ENCODE data around the gene PCLO.
"Not testable (repeated sequence)": the region's sequence is repeated elsewhere in the genome, so short reads cannot be mapped to it uniquely, and the experiment has no call there.

The PCLO gene

GRCh38 chr7:83105063-83105462 is 57.6 kb downstream of the PCLO start:
- Histone ChIP-seq H3K9me3 (ENCODE audit: control insufficient read depth in 2 of 2, low read length in 2 of 2) (no peaks in the 10 kb centered on the region), H3K27me3 (ENCODE audit: control insufficient read depth in 2 of 2, insufficient read depth in 2 of 2, low read length in 2 of 2) (no peaks in the 10 kb centered on the region), H3K27ac (ENCODE audit: low read depth in 2 of 2, low read length in 2 of 2) (no peak overlapping the region), H3K4me1 (ENCODE audit: control insufficient read depth in 2 of 2, insufficient read depth in 2 of 2, low read length in 2 of 2) (no peaks in the 10 kb centered on the region), H3K4me3 (ENCODE audit: low read length in 2 of 2) (no peak overlapping the region), H3K9ac (ENCODE audit: low read depth in 1 of 2, low read length in 2 of 2) (no peak overlapping the region), H3K36me3 (ENCODE audit: control insufficient read depth in 2 of 2, insufficient read depth in 2 of 2, low read length in 2 of 2) (no peaks in the 10 kb centered on the region)

- H3K27me3 ChIP-seq (ENCODE audit: control insufficient read depth in 2 of 2, insufficient read depth in 2 of 2, low read length in 2 of 2) = no peaks in the 10 kb centered on the region
- H3K4me3 ChIP-seq (ENCODE audit: low read length in 2 of 2) = no peak overlapping the region
- H3K36me3 ChIP-seq (ENCODE audit: control insufficient read depth in 2 of 2, insufficient read depth in 2 of 2, low read length in 2 of 2) = no peaks in the 10 kb centered on the region
- H3K9me3 ChIP-seq (ENCODE audit: control insufficient read depth in 2 of 2, low read length in 2 of 2) = no peaks in the 10 kb centered on the region
- no peaks in the 10 kb centered on the region for H3K4me1 ChIP-seq (ENCODE audit: control insufficient read depth in 2 of 2, insufficient read depth in 2 of 2, low read length in 2 of 2)
- H3K9ac ChIP-seq (ENCODE audit: low read depth in 1 of 2, low read length in 2 of 2) = no peak overlapping the region
- no peak overlapping the region for H3K27ac ChIP-seq (ENCODE audit: low read depth in 2 of 2, low read length in 2 of 2)
Measured at GRCh38 chr7:83101530-83101929, 61.2 kb downstream of the PCLO start.

- Histone ChIP-seq H3K36me3 (ENCODE audit: control insufficient read depth in 2 of 2, insufficient read depth in 2 of 2, low read length in 2 of 2) (no peaks in the 10 kb centered on the region), H3K9me3 (ENCODE audit: control insufficient read depth in 2 of 2, low read length in 2 of 2) (no peaks in the 10 kb centered on the region), H3K9ac (ENCODE audit: low read depth in 1 of 2, low read length in 2 of 2) (no peak overlapping the region), H3K4me1 (ENCODE audit: control insufficient read depth in 2 of 2, insufficient read depth in 2 of 2, low read length in 2 of 2) (no peaks in the 10 kb centered on the region), H3K27ac (ENCODE audit: low read depth in 2 of 2, low read length in 2 of 2) (no peak overlapping the region), H3K4me3 (ENCODE audit: low read length in 2 of 2) (no peak overlapping the region), H3K27me3 (ENCODE audit: control insufficient read depth in 2 of 2, insufficient read depth in 2 of 2, low read length in 2 of 2) (no peaks in the 10 kb centered on the region)
Measured at GRCh38 chr7:83096065-83096580, 66.6 kb downstream of the PCLO start.

- no peak overlapping the region for H3K4me3 ChIP-seq (ENCODE audit: low read length in 2 of 2)
- H3K9ac ChIP-seq (ENCODE audit: low read depth in 1 of 2, low read length in 2 of 2) = no peak overlapping the region
- no peaks in the 10 kb centered on the region for H3K4me1 ChIP-seq (ENCODE audit: control insufficient read depth in 2 of 2, insufficient read depth in 2 of 2, low read length in 2 of 2)
- no peaks in the 10 kb centered on the region for H3K9me3 ChIP-seq (ENCODE audit: control insufficient read depth in 2 of 2, low read length in 2 of 2)
- no peaks in the 10 kb centered on the region for H3K36me3 ChIP-seq (ENCODE audit: control insufficient read depth in 2 of 2, insufficient read depth in 2 of 2, low read length in 2 of 2)
- H3K27me3 ChIP-seq (ENCODE audit: control insufficient read depth in 2 of 2, insufficient read depth in 2 of 2, low read length in 2 of 2) = no peaks in the 10 kb centered on the region
- no peak overlapping the region for H3K27ac ChIP-seq (ENCODE audit: low read depth in 2 of 2, low read length in 2 of 2)
Measured at GRCh38 chr7:83085299-83085698, 77.4 kb downstream of the PCLO start.

- not testable (repeated sequence) for H3K36me3 ChIP-seq (ENCODE audit: control insufficient read depth in 2 of 2, insufficient read depth in 2 of 2, low read length in 2 of 2); H3K9me3 ChIP-seq (ENCODE audit: control insufficient read depth in 2 of 2, low read length in 2 of 2); H3K4me1 ChIP-seq (ENCODE audit: control insufficient read depth in 2 of 2, insufficient read depth in 2 of 2, low read length in 2 of 2); H3K27ac ChIP-seq (ENCODE audit: low read depth in 2 of 2, low read length in 2 of 2); H3K4me3 ChIP-seq (ENCODE audit: low read length in 2 of 2); H3K9ac ChIP-seq (ENCODE audit: low read depth in 1 of 2, low read length in 2 of 2); H3K27me3 ChIP-seq (ENCODE audit: control insufficient read depth in 2 of 2, insufficient read depth in 2 of 2, low read length in 2 of 2)
Measured at GRCh38 chr7:83079879-83080278, 82.8 kb downstream of the PCLO start.

GRCh38 chr7:83077328-83077727 is 85.4 kb downstream of the PCLO start:
- no peak overlapping the region for H3K27ac ChIP-seq (ENCODE audit: low read depth in 2 of 2, low read length in 2 of 2)
- no peaks in the 10 kb centered on the region for H3K4me1 ChIP-seq (ENCODE audit: control insufficient read depth in 2 of 2, insufficient read depth in 2 of 2, low read length in 2 of 2)
- H3K4me3 ChIP-seq (ENCODE audit: low read length in 2 of 2) = no peak overlapping the region
- H3K27me3 ChIP-seq (ENCODE audit: control insufficient read depth in 2 of 2, insufficient read depth in 2 of 2, low read length in 2 of 2) = no peaks in the 10 kb centered on the region
- H3K9me3 ChIP-seq (ENCODE audit: control insufficient read depth in 2 of 2, low read length in 2 of 2) = no peaks in the 10 kb centered on the region
- no peak overlapping the region for H3K9ac ChIP-seq (ENCODE audit: low read depth in 1 of 2, low read length in 2 of 2)
- no peaks in the 10 kb centered on the region for H3K36me3 ChIP-seq (ENCODE audit: control insufficient read depth in 2 of 2, insufficient read depth in 2 of 2, low read length in 2 of 2)

GRCh38 chr7:83072576-83073517 is 89.8 kb downstream of the PCLO start:
- Histone ChIP-seq H3K27me3 (ENCODE audit: control insufficient read depth in 2 of 2, insufficient read depth in 2 of 2, low read length in 2 of 2) (no peaks in the 10 kb centered on the region), H3K4me1 (ENCODE audit: control insufficient read depth in 2 of 2, insufficient read depth in 2 of 2, low read length in 2 of 2) (no peaks in the 10 kb centered on the region), H3K36me3 (ENCODE audit: control insufficient read depth in 2 of 2, insufficient read depth in 2 of 2, low read length in 2 of 2) (no peaks in the 10 kb centered on the region), H3K4me3 (ENCODE audit: low read length in 2 of 2) (no peak overlapping the region), H3K9me3 (ENCODE audit: control insufficient read depth in 2 of 2, low read length in 2 of 2) (no peaks in the 10 kb centered on the region), H3K9ac (ENCODE audit: low read depth in 1 of 2, low read length in 2 of 2) (no peak overlapping the region), H3K27ac (ENCODE audit: low read depth in 2 of 2, low read length in 2 of 2) (no peak overlapping the region)

GRCh38 chr7:83065714-83066113 is 97.0 kb downstream of the PCLO start:
- Histone ChIP-seq H3K27me3 (ENCODE audit: control insufficient read depth in 2 of 2, insufficient read depth in 2 of 2, low read length in 2 of 2) (no peaks in the 10 kb centered on the region), H3K4me3 (ENCODE audit: low read length in 2 of 2) (no peak overlapping the region), H3K36me3 (ENCODE audit: control insufficient read depth in 2 of 2, insufficient read depth in 2 of 2, low read length in 2 of 2) (no peaks in the 10 kb centered on the region), H3K4me1 (ENCODE audit: control insufficient read depth in 2 of 2, insufficient read depth in 2 of 2, low read length in 2 of 2) (no peaks in the 10 kb centered on the region), H3K27ac (ENCODE audit: low read depth in 2 of 2, low read length in 2 of 2) (no peak overlapping the region), H3K9me3 (ENCODE audit: control insufficient read depth in 2 of 2, low read length in 2 of 2) (no peaks in the 10 kb centered on the region), H3K9ac (ENCODE audit: low read depth in 1 of 2, low read length in 2 of 2) (no peak overlapping the region)

GRCh38 chr7:83060218-83060617 is 102.5 kb downstream of the PCLO start:
- no peaks in the 10 kb centered on the region for H3K9me3 ChIP-seq (ENCODE audit: control insufficient read depth in 2 of 2, low read length in 2 of 2)
- no peak overlapping the region for H3K4me3 ChIP-seq (ENCODE audit: low read length in 2 of 2)
- H3K4me1 ChIP-seq (ENCODE audit: control insufficient read depth in 2 of 2, insufficient read depth in 2 of 2, low read length in 2 of 2) = no peaks in the 10 kb centered on the region
- no peak overlapping the region for H3K9ac ChIP-seq (ENCODE audit: low read depth in 1 of 2, low read length in 2 of 2)
- no peaks in the 10 kb centered on the region for H3K27me3 ChIP-seq (ENCODE audit: control insufficient read depth in 2 of 2, insufficient read depth in 2 of 2, low read length in 2 of 2)
- no peak overlapping the region for H3K27ac ChIP-seq (ENCODE audit: low read depth in 2 of 2, low read length in 2 of 2)
- no peaks in the 10 kb centered on the region for H3K36me3 ChIP-seq (ENCODE audit: control insufficient read depth in 2 of 2, insufficient read depth in 2 of 2, low read length in 2 of 2)

GRCh38 chr7:83058667-83059066 is 104.0 kb downstream of the PCLO start:
- Histone ChIP-seq H3K4me3 (ENCODE audit: low read length in 2 of 2) (no peak overlapping the region), H3K36me3 (ENCODE audit: control insufficient read depth in 2 of 2, insufficient read depth in 2 of 2, low read length in 2 of 2) (no peaks in the 10 kb centered on the region), H3K4me1 (ENCODE audit: control insufficient read depth in 2 of 2, insufficient read depth in 2 of 2, low read length in 2 of 2) (no peaks in the 10 kb centered on the region)

More at GRCh38 chr7:83058667-83059066, 104.0 kb downstream of the PCLO start:
- Histone ChIP-seq H3K9ac (ENCODE audit: low read depth in 1 of 2, low read length in 2 of 2) (no peak overlapping the region), H3K27me3 (ENCODE audit: control insufficient read depth in 2 of 2, insufficient read depth in 2 of 2, low read length in 2 of 2) (no peaks in the 10 kb centered on the region), H3K9me3 (ENCODE audit: control insufficient read depth in 2 of 2, low read length in 2 of 2) (no peaks in the 10 kb centered on the region), H3K27ac (ENCODE audit: low read depth in 2 of 2, low read length in 2 of 2) (no peak overlapping the region)
